Fibroblast of the aortic adventitia (primary cell): Measurements from ENCODE around the gene CPB1. TPM values are rescaled to one million over a fixed set of nuclear protein-coding genes. Genes with fewer than 3 reads are reported as not detected.

Experiments
- DNase-seq: peaks from one replicate; pipeline ENCODE4 v3.0.0-alpha.2; 2010; ENCODE audit warnings: low read depth
- H3K4me3 ChIP-seq: 2 replicates; pipeline ENCODE4 v1.5.1; 2011; ENCODE audit warnings: low read depth, mild to moderate bottlenecking, control low read depth, low read length, moderate library complexity
- total RNA-seq: library from RNA; depleted of rRNA; stranded (reverse); fragments of >200 nt; gene quantifications from 2 replicates; pipeline ENCODE4 v1.2.3, GENCODE V29; 2012; ENCODE audit warnings: low replicate concordance
- TF ChIP-seq, protein P1 (sequence below): IDR thresholded peaks from 2 replicates; pipeline ENCODE4 v1.5.1; 2011; ENCODE audit warnings: mild to moderate bottlenecking, low read length, control low read depth, inconsistent platforms; ENCODE audit not compliant: insufficient read depth

Gene CPB1
- total RNA-seq, 1 donor: 0.18 TPM

- TF ChIP-seq, protein P1, sequence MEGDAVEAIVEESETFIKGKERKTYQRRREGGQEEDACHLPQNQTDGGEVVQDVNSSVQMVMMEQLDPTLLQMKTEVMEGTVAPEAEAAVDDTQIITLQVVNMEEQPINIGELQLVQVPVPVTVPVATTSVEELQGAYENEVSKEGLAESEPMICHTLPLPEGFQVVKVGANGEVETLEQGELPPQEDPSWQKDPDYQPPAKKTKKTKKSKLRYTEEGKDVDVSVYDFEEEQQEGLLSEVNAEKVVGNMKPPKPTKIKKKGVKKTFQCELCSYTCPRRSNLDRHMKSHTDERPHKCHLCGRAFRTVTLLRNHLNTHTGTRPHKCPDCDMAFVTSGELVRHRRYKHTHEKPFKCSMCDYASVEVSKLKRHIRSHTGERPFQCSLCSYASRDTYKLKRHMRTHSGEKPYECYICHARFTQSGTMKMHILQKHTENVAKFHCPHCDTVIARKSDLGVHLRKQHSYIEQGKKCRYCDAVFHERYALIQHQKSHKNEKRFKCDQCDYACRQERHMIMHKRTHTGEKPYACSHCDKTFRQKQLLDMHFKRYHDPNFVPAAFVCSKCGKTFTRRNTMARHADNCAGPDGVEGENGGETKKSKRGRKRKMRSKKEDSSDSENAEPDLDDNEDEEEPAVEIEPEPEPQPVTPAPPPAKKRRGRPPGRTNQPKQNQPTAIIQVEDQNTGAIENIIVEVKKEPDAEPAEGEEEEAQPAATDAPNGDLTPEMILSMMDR: no peak
- no peak for DNase-seq
Measured at GRCh38 chr3:148873977-148874376, 46.4 kb downstream of the CPB1 start.

DNA sequence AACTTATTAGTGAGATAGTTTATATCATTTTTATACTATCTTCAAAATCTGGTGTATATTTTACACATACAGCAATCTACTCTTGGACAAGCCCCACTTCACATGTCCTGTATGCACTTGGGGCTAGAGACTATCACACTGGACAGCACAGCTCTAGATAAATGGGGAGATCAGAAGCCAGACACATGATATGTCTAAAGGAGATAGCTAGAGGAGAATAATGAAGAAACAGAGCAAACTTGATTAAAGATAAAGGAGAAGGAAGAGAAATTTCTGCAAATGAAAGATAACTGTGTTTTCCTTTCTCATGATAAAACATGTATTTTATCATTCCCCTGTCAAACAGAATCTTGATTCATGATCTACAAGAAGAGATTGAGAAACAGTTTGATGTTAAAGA lies 50.5 kb downstream of the CPB1 start:
- DNase-seq: no peak
- TF ChIP-seq, protein P1: no peak
- H3K4me3 ChIP-seq: no peak overlapping the region

More at GRCh38 chr3:148873977-148874376, 46.4 kb downstream of the CPB1 start:
- no peak overlapping the region for H3K4me3 ChIP-seq

DNA sequence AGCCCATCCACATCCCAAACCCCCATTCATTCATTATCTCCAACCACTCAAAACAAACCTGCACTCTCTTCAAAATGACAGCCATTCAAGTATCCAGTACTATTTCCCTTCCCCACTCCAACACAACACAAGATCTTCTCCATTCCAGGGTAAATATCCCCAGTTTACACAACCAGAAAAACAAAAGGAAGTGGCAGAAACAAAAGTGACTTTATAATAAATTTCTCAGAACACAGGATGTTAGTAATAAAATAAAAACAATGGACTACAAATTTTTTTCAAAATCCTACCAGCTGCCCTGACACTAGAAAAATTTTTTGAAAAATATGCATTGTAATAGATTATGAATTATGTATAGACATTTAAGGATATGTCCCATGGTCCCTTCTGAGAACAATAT lies 51.6 kb downstream of the CPB1 start:
- TF ChIP-seq, protein P1: no peak
- DNase-seq: no peak
- H3K4me3 ChIP-seq: no peak overlapping the region

GRCh38 chr3:148880681-148881080 lies 53.1 kb downstream of the CPB1 start:
- no peak for DNase-seq
- TF ChIP-seq, protein P1: no peak
- H3K4me3 ChIP-seq: no peak overlapping the region

- DNase-seq: no peak
- TF ChIP-seq, protein P1: no peak
- H3K4me3 ChIP-seq: no peak overlapping the region
Measured at GRCh38 chr3:148881286-148881685, 53.7 kb downstream of the CPB1 start.

GRCh38 chr3:148882288-148882687 lies 54.7 kb downstream of the CPB1 start:
- H3K4me3 ChIP-seq: no peak overlapping the region
- TF ChIP-seq, protein P1: no peak
- DNase-seq: peak; percentile 68

- H3K4me3 ChIP-seq: no peak overlapping the region
- DNase-seq: no peak
- TF ChIP-seq, protein P1: no peak
Measured at GRCh38 chr3:148883163-148883562, 55.6 kb downstream of the CPB1 start.
